Effector memory CD4-positive, alpha-beta T cell (primary cell): ENCODE results near the gene PLLP.
A peak's percentile ranks its signal among the peaks of the same experiment; 100 is the strongest.

Experiments
- DNase-seq, 3 donors: peaks; one replicate each; pipeline ENCODE4 v3.0.0-alpha.2; 2020
- H3K27ac ChIP-seq: 2 replicates; pipeline ENCODE4 v1.7.0; 2013; ENCODE audit warnings: mild to moderate bottlenecking, low read length, moderate library complexity; ENCODE audit not compliant: insufficient read depth, poor library complexity, severe bottlenecking
- H3K27me3 ChIP-seq: replicated peaks from 2 replicates; pipeline ENCODE4 v1.7.0; 2013; ENCODE audit warnings: mild to moderate bottlenecking, low read length; ENCODE audit not compliant: insufficient read depth, control insufficient read depth, poor library complexity, severe bottlenecking
- H3K36me3 ChIP-seq: 2 replicates; pipeline ENCODE4 v1.7.0; 2013; ENCODE audit warnings: mild to moderate bottlenecking, low read length, moderate library complexity; ENCODE audit not compliant: control insufficient read depth, insufficient read depth
- H3K4me1 ChIP-seq: 2 replicates; pipeline ENCODE4 v1.7.0; 2013; ENCODE audit warnings: low read length, mild to moderate bottlenecking; ENCODE audit not compliant: control insufficient read depth, insufficient read depth, poor library complexity, severe bottlenecking
- H3K4me3 ChIP-seq: 2 replicates; pipeline ENCODE4 v1.7.0; 2013; ENCODE audit warnings: low read length, low read depth, mild to moderate bottlenecking; ENCODE audit not compliant: insufficient read depth, poor library complexity, severe bottlenecking
- H3K9me3 ChIP-seq: 2 replicates; pipeline ENCODE4 v1.7.0; 2013; ENCODE audit warnings: mild to moderate bottlenecking, low read length, moderate library complexity; ENCODE audit not compliant: control insufficient read depth

Gene PLLP

DNA sequence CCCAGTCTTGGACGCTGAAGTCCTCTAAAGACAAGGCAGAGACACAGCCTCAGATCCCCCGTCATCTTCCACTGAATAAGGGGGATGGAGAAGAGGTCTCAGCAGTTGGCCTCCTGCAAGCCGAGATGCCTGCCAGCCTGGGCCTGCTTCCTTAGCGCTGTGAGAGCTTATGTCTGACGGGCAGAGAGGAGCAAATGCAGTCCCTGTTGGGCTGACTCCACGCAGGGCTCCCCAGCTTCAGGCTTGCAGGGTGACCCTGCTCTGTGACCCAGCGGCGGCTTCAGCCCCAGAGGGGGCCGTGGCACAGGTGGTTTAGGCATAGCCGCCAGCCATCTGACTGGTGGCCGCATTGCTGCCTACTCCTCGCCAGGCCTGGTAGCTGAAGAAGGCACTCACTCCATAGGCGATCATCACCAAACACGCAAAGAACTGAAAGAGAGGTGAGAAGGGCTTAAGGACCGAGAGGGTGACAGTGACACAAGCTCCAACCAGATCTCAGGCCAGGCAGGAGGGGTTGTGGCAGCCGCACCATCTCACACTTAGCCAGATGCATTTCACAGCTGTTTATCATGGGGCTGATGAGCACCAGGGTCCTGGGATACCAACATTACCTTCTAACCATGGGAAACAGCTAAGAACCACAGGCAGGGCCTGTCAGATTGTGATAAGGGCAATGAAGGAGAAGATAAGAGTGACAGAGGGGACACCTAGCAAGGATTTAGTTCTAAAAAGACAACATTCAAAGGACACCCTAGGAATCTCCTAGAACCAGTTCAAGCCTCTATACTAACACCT lies 27.7 kb downstream of the PLLP start:
- Histone ChIP-seq H3K4me1 (peaks cover 3% of the 10 kb centered on the region), H3K4me3 (no peak overlapping the region), H3K36me3 (peaks cover 22% of the 10 kb centered on the region), H3K27ac (no peak overlapping the region), H3K9me3 (no peaks in the 10 kb centered on the region), H3K27me3 (no peaks in the 10 kb centered on the region)
- no peak for DNase-seq

- Histone ChIP-seq H3K36me3 (peaks cover 30% of the 10 kb centered on the region), H3K9me3 (no peaks in the 10 kb centered on the region), H3K4me3 (no peak overlapping the region), H3K4me1 (peaks cover 3% of the 10 kb centered on the region), H3K27me3 (no peaks in the 10 kb centered on the region), H3K27ac (no peak overlapping the region)
- no peak for DNase-seq
Measured at GRCh38 chr16:57255686-57256415, 28.6 kb downstream of the PLLP start.

- Histone ChIP-seq H3K4me3 (no peak overlapping the region), H3K4me1 (no peaks in the 10 kb centered on the region), H3K27ac (no peak overlapping the region), H3K36me3 (peaks cover 52% of the 10 kb centered on the region), H3K9me3 (no peaks in the 10 kb centered on the region), H3K27me3 (no peaks in the 10 kb centered on the region)
- DNase-seq, result no peak
Measured at GRCh38 chr16:57253466-57253865, 31.0 kb downstream of the PLLP start.

GRCh38 chr16:57252148-57252721 lies 32.2 kb downstream of the PLLP start:
- no peak overlapping the region for H3K27ac ChIP-seq
- no peak overlapping the region for H3K4me3 ChIP-seq
- H3K36me3 ChIP-seq, result peaks cover 51% of the 10 kb centered on the region
- H3K4me1 ChIP-seq, result no peaks in the 10 kb centered on the region
- H3K27me3 ChIP-seq, result no peaks in the 10 kb centered on the region
- no peak for DNase-seq
- H3K9me3 ChIP-seq, result no peaks in the 10 kb centered on the region

DNA sequence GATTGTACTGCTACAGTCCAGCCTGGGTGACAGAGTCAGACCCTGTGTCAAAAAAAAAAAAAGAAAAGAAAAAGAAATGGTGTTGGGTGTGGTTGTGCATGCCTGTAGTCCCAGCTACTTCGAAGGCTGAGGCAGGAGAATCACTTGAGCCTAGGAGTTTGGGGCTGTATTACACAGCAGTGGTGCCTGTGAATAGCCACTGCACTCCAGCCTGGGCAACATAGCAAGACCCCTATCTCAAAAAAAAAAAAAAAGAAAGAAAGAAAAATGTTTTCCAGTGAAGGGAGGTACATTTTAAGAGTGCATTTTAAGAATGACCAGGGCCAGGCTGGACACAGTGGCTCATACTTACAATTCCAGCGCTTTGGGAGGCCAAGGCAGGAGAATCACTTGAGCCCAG lies 33.1 kb downstream of the PLLP start:
- H3K27ac ChIP-seq, result no peak overlapping the region
- no peak overlapping the region for H3K4me3 ChIP-seq
- H3K9me3 ChIP-seq, result no peaks in the 10 kb centered on the region
- no peaks in the 10 kb centered on the region for H3K27me3 ChIP-seq
- DNase-seq, result no peak
- no peaks in the 10 kb centered on the region for H3K4me1 ChIP-seq
- peaks cover 51% of the 10 kb centered on the region for H3K36me3 ChIP-seq

- DNase-seq, result no peak
- Histone ChIP-seq H3K27me3 (no peaks in the 10 kb centered on the region), H3K27ac (peak overlapping the region; percentile 82), H3K9me3 (no peaks in the 10 kb centered on the region), H3K36me3 (peaks cover 23% of the 10 kb centered on the region), H3K4me1 (peaks cover 6% of the 10 kb centered on the region), H3K4me3 (peak overlapping the region; percentile 67)
Measured at GRCh38 chr16:57245472-57246113, 38.9 kb downstream of the PLLP start.

DNA sequence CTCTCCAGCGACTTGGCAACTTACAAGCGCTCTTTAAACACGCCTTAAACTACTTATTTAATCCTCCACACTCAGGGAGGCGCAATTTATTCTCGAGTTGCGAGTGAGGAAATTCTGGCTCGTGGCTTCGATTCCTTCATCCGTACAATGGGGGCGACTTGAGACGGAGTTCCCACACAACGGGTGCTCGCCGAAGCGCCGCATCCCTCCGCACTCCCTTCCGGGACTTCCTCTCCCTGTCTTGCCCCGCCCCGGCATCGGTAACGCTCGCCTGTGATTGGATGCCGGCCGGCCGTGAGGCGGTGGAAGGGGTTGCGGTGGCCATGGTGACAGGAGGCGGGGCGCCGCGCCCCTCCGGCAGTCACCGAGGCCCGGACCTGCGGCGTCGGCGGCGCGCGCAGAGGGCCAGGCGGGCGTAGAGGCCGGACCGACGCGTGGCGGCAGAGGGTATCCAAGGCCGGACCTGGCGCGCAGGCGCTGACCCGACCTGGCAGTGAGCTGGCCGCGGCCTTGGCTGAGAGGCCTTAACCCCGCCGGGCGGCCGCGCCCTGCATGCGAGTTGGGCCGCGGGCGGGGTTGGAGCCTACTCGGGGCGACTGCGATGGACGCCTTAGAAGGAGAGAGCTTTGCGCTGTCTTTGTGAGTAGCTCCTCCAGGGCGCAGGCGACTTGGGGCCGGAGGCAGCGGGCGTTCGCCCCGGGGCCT lies 39.6 kb downstream of the PLLP start, which contains the start of gene ARL2BP:
Gene ARL2BP, plus strand, starts transcription at position 493 of the 705 bp plus-strand sequence. Its CDS starts 109 bp downstream, at position 602.
- Histone ChIP-seq H3K27me3 (no peaks in the 10 kb centered on the region), H3K27ac (peak within 1 kb of the TSS; percentile 82), H3K4me1 (peaks cover 6% of the 10 kb centered on the region), H3K9me3 (no peaks in the 10 kb centered on the region), H3K36me3 (peaks cover 16% of the 10 kb centered on the region), H3K4me3 (peak within 1 kb of the TSS; percentile 67)
- peak; percentile 94 to 97 (median 95) for DNase-seq

DNA sequence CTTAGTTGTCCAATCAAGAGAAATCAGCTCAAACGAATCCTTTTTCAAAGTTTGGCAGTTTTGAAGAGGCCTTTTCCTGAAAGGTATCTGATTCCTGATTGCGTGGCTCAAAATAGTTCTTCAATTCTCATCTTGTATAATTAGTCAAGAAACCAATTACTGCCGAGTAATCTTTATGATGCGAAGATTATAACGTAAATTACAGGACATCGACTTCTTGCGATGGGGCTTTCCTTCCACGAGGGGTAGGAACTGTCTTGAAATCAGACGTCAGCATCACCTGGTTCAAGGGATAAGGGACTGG lies 40.1 kb downstream of the PLLP start:
- Histone ChIP-seq H3K27me3 (no peaks in the 10 kb centered on the region), H3K9me3 (no peaks in the 10 kb centered on the region), H3K4me1 (peaks cover 6% of the 10 kb centered on the region), H3K4me3 (peak overlapping the region; percentile 67), H3K36me3 (peaks cover 13% of the 10 kb centered on the region), H3K27ac (peak overlapping the region; percentile 82)
- DNase-seq, result no peak

DNA sequence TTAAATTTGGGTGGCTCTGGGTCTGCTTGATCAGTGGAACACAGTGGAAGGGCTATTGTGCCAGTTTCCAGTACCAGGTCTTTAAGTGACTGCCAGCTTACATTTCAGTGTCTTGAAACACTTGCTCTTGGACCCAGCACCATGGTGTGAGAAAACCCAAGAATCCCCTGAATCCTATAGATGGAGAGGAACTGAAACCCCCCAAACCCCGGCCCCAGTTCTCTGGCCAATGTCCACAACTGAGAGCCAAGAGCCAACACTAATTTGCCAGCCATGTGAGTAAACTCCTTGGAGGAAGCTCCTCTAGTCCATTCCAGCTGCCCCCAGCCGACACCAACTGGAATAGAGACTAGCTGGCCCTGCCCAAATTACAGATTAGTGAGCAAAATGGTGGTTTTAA lies 41.8 kb downstream of the PLLP start:
- no peak for DNase-seq
- Histone ChIP-seq H3K4me3 (no peak overlapping the region), H3K9me3 (no peaks in the 10 kb centered on the region), H3K36me3 (peaks cover 10% of the 10 kb centered on the region), H3K27me3 (no peaks in the 10 kb centered on the region), H3K4me1 (peaks cover 6% of the 10 kb centered on the region), H3K27ac (no peak overlapping the region)
